Upper lobe of left lung (tissue), 6 donors: Measurements from ENCODE around the gene NDUFAF3. TPM values are rescaled to one million over a fixed set of nuclear protein-coding genes. Genes with fewer than 3 reads are reported as not detected.
A peak's percentile ranks its signal among the peaks of the same experiment; 100 is the strongest.

Experiments
- ATAC-seq, 2 donors: fragments of 200-7000 bp; cut with Tn5 transposase; one replicate each; pipeline ENCODE4 v1.9.1; 2022; ENCODE audit warnings: mild to moderate bottlenecking in 2 of 2, moderate library complexity in 2 of 2; ENCODE audit not compliant: low FRiP score in 2 of 2
- DNase-seq, 2 donors: peaks; one replicate each; pipeline ENCODE4 v3.0.0-alpha.2; 2019 to 2020
- H3K27ac ChIP-seq, 4 donors: fragments of 200-600 bp; sonication (generic); one replicate each; pipeline ENCODE4 v1.5.1; 2016 to 2019
- H3K27me3 ChIP-seq, 4 donors: fragments of 200-600 bp; sonication (generic); one replicate each; pipeline ENCODE4 v1.5.1; 2017 to 2019
- H3K36me3 ChIP-seq, 4 donors: fragments of 200-600 bp; sonication (generic); one replicate each; pipeline ENCODE4 v1.5.1; 2016 to 2019
- H3K4me1 ChIP-seq, 4 donors: fragments of 200-600 bp; sonication (generic); one replicate each; pipeline ENCODE4 v1.5.1; 2018 to 2019
- H3K4me3 ChIP-seq, 4 donors: fragments of 200-600 bp; sonication (generic); one replicate each; pipeline ENCODE4 v1.5.1; 2017 to 2019; ENCODE audit warnings: mild to moderate bottlenecking in 2 of 4, moderate library complexity in 1 of 4
- H3K9me3 ChIP-seq, 4 donors: fragments of 200-600 bp; sonication (generic); one replicate each; pipeline ENCODE4 v1.5.1; 2018 to 2019
- EP300 ChIP-seq, 4 donors: sonication (generic); formaldehyde crosslinking; IDR thresholded peaks; one replicate each; pipeline ENCODE4 v1.5.1; 2017; ENCODE audit warnings: antibody characterized with exemption in 4 of 4, control low read depth in 2 of 4
- POLR2A ChIP-seq, 4 donors: fragments of 450-650 bp; IDR thresholded peaks; one replicate each; pipeline ENCODE4 v1.5.1; 2016 to 2017; ENCODE audit warnings: antibody characterized with exemption in 4 of 4, mild to moderate bottlenecking in 2 of 4
- POLR2AphosphoS5 ChIP-seq, 2 donors: sonication (generic); formaldehyde crosslinking; IDR thresholded peaks; one replicate each; pipeline ENCODE4 v1.5.1; 2017; ENCODE audit warnings: antibody characterized with exemption in 2 of 2
- WGBS, 2 donors: methylation state at CpG; one replicate each; pipeline ENCODE4 v1.1.5; 2017 to 2018; 5-methylcytosine and 5-hydroxymethylcytosine counted together
- total RNA-seq, 6 donors: library from RNA; depleted of rRNA in 4 of 6; stranded (reverse); fragments of >200 nt in 4 of 6; gene quantifications; one replicate each; pipeline versions ENCODE4 v1.1.0 to v1.2.1, GENCODE V29; 2016 to 2021
- TF ChIP-seq, protein P1 (sequence below), 6 experiments: fragments of 450-650 bp in 4 of 6; fragments of 200-600 bp in 2 of 6; sonication (generic) in 2 of 6; IDR thresholded peaks; one replicate each; pipeline ENCODE4 v1.5.1; 2016 to 2019; ENCODE audit warnings: antibody characterized with exemption in 6 of 6
- donor health status: DM: no; HTN: no; CAD: no; lungs with moderate emphysema.
- donor health status: DM: no; HTN: yes; CAD: no; lungs with severe emphysema.

The NDUFAF3 gene
- total RNA-seq, 6 donors from 2014 or later = 75.4 to 166 (median 101) TPM

DNA sequence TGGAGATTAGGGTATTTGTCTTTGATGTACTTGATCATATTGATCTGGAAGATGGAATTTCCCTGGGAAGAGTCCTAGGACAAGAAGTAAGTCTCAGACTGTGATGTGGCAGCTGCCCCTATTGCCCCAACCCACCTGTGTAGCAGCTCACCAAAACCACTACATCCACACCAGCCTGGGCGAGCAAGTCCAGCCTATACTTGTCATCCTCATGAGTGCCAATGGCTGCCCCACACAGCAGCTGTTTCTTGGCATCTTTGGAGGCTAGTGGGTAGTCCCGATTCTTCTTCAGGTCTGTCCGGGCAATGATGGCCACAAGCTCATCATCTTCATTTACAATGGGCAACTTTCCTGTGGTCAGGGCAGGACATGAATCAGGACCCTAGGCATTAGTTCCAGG is 4.6 kb downstream of the NDUFAF3 start:
- Histone ChIP-seq H3K27ac (no peak overlapping the region), H3K27me3 (no peaks in the 10 kb centered on the region), H3K4me1 (peaks cover 23 to 37% (median 29%) of the 10 kb centered on the region in 4 donors), H3K4me3 (no peak overlapping the region), H3K9me3 (no peaks in the 10 kb centered on the region), H3K36me3 (peaks cover 17 to 61% (median 46%) of the 10 kb centered on the region in 4 donors)
- TF ChIP-seq EP300 (IDR thresholded peaks at IDR 0.05) (no peak), POLR2AphosphoS5 (IDR thresholded peaks at IDR 0.05) (no peak), POLR2A (IDR thresholded peaks at IDR 0.05) (no peak)
- TF ChIP-seq, protein P1, sequence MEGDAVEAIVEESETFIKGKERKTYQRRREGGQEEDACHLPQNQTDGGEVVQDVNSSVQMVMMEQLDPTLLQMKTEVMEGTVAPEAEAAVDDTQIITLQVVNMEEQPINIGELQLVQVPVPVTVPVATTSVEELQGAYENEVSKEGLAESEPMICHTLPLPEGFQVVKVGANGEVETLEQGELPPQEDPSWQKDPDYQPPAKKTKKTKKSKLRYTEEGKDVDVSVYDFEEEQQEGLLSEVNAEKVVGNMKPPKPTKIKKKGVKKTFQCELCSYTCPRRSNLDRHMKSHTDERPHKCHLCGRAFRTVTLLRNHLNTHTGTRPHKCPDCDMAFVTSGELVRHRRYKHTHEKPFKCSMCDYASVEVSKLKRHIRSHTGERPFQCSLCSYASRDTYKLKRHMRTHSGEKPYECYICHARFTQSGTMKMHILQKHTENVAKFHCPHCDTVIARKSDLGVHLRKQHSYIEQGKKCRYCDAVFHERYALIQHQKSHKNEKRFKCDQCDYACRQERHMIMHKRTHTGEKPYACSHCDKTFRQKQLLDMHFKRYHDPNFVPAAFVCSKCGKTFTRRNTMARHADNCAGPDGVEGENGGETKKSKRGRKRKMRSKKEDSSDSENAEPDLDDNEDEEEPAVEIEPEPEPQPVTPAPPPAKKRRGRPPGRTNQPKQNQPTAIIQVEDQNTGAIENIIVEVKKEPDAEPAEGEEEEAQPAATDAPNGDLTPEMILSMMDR (IDR thresholded peaks at IDR 0.05) = no peak
- DNase-seq (no peak), ATAC-seq (no peak)
- WGBS, 2 donors = 91 to 96% methylated on average over 3 of the region's 3 CpGs

DNA sequence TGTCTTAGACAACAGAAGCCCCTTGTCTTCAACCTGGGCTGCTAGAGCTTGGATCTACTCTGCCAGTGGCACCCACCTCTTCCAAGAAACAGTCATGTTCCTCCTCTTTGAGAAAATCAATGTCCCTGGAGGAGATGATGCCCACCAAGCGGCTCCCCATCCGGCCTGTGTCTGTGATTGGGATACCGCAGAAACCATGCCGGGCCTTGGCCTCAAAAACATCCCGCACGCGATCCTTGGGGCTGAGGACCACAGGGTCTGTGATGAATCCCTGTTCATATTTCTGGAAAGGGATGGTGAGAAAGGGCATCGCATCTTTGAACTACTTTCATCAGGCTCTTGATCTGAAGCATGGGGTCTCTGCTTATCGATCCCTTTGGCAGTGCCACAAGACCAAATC is 5.7 kb downstream of the NDUFAF3 start:
- peak overlapping the region in 3 of 4 donors; percentile 8 to 92 (median 92) for H3K27ac ChIP-seq

DNA sequence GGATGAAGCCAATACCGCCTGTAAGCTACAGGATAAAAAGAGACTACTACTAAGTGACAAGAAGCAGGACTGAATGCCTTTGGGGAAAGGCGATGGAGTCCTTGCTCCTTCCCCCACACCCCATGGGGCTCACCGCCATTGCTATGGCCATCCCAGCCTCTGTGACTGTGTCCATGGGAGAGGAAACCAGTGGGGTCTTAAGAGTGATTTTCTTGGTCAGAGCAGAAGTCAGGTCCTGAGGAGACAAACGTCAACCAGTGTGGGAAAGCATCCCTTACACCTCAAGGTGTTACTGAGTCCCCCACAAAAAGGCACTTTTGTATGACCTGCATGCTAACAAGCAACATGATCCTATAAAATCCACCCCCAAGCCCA is 6.4 kb downstream of the NDUFAF3 start:
- Histone ChIP-seq H3K4me3 (peak overlapping the region in 2 of 4 donors; percentile 70 to 88), H3K36me3 (peaks cover 31 to 76% (median 58%) of the 10 kb centered on the region in 4 donors), H3K9me3 (no peaks in the 10 kb centered on the region), H3K27ac (peak overlapping the region; percentile 88 to 93 (median 92)), H3K27me3 (no peaks in the 10 kb centered on the region), H3K4me1 (peaks cover 15 to 27% (median 20%) of the 10 kb centered on the region in 4 donors)
- no peak for TF ChIP-seq POLR2AphosphoS5 (IDR thresholded peaks at IDR 0.05)
- TF ChIP-seq POLR2A (IDR thresholded peaks at IDR 0.05) = no peak
- no peak for TF ChIP-seq EP300 (IDR thresholded peaks at IDR 0.05)
- TF ChIP-seq, protein P1 (IDR thresholded peaks at IDR 0.05) = no peak
- DNase-seq (no peak), ATAC-seq (no peak)
- 81 to 84% methylated on average over 4 of the region's 4 CpGs for WGBS, 2 donors

More for the DNA sequence above, 5.7 kb downstream of the NDUFAF3 start:
- H3K4me3 ChIP-seq = no peak overlapping the region
- ATAC-seq (no peak), DNase-seq (no peak)
- peaks cover 27 to 72% (median 57%) of the 10 kb centered on the region in 4 donors for H3K36me3 ChIP-seq
- peaks cover 21 to 34% (median 26%) of the 10 kb centered on the region in 4 donors for H3K4me1 ChIP-seq
- H3K27me3 ChIP-seq = no peaks in the 10 kb centered on the region
- 95 to 96% methylated on average over 9 of the region's 9 CpGs for WGBS, 2 donors
- TF ChIP-seq POLR2A (IDR thresholded peaks at IDR 0.05) (peak in 1 of 4 donors; percentile 2), EP300 (IDR thresholded peaks at IDR 0.05) (no peak)
- no peaks in the 10 kb centered on the region for H3K9me3 ChIP-seq

DNA sequence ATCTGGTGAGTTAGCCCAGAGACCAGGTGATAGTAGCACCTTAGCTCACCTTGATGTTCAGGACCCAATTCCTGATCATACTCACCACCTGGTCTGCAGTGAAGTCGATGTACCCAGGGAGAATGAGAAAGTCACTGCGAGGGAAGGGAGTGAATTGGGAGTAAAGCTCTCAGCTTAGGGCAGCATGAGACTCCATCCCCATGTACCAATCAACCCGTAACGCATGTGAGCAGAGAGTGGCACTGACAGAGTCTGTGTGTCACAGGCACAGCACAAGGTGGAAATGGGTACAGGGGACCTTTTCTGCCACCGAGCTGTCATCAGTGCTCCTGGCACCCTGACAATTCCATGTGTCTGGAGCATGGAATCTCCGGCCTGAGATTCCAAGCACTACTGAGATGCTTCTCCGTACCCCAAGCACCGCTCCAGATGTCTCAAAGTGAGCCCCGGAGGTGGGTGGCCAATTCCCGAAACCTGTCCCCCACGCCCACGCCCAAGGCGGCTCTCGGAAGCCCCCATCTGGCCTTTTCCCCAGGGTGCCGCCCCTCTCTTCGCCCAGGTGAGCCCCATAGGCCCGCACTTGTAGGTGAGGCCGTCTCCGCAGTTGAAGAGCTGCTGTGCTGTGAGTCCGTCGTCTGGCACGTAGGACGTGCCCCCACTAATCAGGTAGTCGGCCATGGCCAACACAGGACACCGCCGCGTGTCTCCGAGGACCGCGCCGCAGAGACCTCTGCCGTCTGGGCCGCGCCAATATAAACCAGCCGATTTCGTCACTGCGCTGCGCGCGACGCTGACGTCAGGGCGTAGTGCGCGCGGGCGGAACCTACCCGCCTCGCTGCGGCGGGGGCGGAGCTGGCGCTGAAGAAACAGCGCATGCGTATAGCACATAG is 7.0 kb downstream of the NDUFAF3 start, which contains the start of gene IMPDH2:
Gene IMPDH2 (minus strand): TSS at position 726 of the 890 bp plus-strand sequence. CDS start 48 bp downstream, at position 678.
- peak within 1 kb of the TSS; percentile 56 to 92 (median 79) for H3K4me3 ChIP-seq
- 4 to 5% methylated on average over 19 to 20 of the region's 55 CpGs for WGBS, 2 donors
- peak; percentile 93 to 99 for DNase-seq
- no peaks in the 10 kb centered on the region for H3K27me3 ChIP-seq
- H3K36me3 ChIP-seq = peaks cover 29 to 76% (median 53%) of the 10 kb centered on the region in 4 donors
- H3K27ac ChIP-seq = peak within 1 kb of the TSS; percentile 88 to 93 (median 92)
- H3K9me3 ChIP-seq = no peaks in the 10 kb centered on the region
- TF ChIP-seq POLR2AphosphoS5 (IDR thresholded peaks at IDR 0.05) (peak; percentile 97 to 99), EP300 (IDR thresholded peaks at IDR 0.05) (peak in 1 of 4 donors; percentile 67), POLR2A (IDR thresholded peaks at IDR 0.05) (peak in 3 of 4 donors; percentile 92 to 98 (median 96))
- TF ChIP-seq, protein P1 (IDR thresholded peaks at IDR 0.05) = peak in 3 of 6 experiments; percentile 21 to 51 (median 37)
- peak; percentile 96 to 97 for ATAC-seq
- H3K4me1 ChIP-seq = peaks cover 10 to 22% (median 16%) of the 10 kb centered on the region in 4 donors

DNA sequence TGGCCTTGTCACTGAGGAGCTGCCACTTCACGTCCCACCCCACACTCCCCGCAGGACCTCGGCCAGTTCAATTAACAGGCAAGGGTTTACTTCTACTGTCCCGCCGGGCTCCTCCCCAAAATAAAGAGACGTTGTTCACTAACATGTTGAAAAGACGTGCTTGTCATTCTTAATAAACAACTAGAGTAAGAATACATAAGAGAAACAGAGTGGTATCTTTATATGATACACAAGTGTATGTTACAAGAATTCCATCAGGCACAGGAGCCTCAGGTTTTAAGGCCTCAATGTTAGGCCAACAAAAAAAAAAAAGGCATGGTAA is 7.6 kb downstream of the NDUFAF3 start:
- peak overlapping the region in 3 of 4 donors; percentile 56 to 88 (median 70) for H3K4me3 ChIP-seq
- H3K36me3 ChIP-seq = peaks cover 24 to 76% (median 49%) of the 10 kb centered on the region in 4 donors
- 3 to 6% methylated on average over 7 of the region's 7 CpGs for WGBS, 2 donors

More for the DNA sequence above, 7.6 kb downstream of the NDUFAF3 start:
- Histone ChIP-seq H3K27ac (peak overlapping the region; percentile 88 to 93 (median 92)), H3K27me3 (no peaks in the 10 kb centered on the region), H3K4me1 (peaks cover 10 to 20% (median 15%) of the 10 kb centered on the region in 4 donors), H3K9me3 (no peaks in the 10 kb centered on the region)
- no peak for ATAC-seq
- no peak for DNase-seq
- no peak for TF ChIP-seq POLR2A (IDR thresholded peaks at IDR 0.05)
- TF ChIP-seq, protein P1 (IDR thresholded peaks at IDR 0.05) = peak in 1 of 6 experiments; percentile 3
- no peak for TF ChIP-seq EP300 (IDR thresholded peaks at IDR 0.05)
- TF ChIP-seq POLR2AphosphoS5 (IDR thresholded peaks at IDR 0.05) = no peak
